GM18873 (cell line): ENCODE data around the gene PLAAT3.
"Not testable (repeated sequence)": the region's sequence is repeated elsewhere in the genome, so short reads cannot be mapped to it uniquely, and the experiment has no call there.

Experiments
- ATAC-seq: cut with Tn5 transposase; IDR thresholded peaks from one replicate; pipeline ENCODE4 v1.9.1; 2021; ENCODE audit warnings: mild to moderate bottlenecking, moderate library complexity, moderate number of reproducible peaks; ENCODE audit not compliant: unreplicated experiment, low FRiP score

Gene PLAAT3

DNA sequence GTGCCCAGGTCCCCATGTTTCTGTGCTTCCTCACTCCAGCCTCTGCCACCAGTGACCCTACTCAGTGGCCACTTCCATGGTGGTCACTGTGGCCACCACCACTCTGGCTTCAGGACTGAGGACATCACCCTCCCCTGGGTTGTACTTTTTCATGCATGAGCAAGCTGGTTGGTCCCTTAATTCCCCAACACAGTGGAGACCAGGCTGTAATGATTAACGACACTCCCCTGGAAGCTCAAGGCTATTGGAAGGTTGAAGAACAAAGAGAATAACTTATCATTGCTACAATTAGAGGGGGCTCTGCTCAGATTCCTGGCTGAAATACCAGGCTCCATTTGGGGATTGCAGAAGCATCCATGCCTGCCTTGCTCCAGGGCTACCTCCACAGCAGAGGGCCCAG, 67.2 kb downstream of the PLAAT3 start:
- no peak for ATAC-seq

- no peak for ATAC-seq
These were observed 70.5 kb downstream of the PLAAT3 start for GRCh38 chr11:63543711-63544110.

DNA sequence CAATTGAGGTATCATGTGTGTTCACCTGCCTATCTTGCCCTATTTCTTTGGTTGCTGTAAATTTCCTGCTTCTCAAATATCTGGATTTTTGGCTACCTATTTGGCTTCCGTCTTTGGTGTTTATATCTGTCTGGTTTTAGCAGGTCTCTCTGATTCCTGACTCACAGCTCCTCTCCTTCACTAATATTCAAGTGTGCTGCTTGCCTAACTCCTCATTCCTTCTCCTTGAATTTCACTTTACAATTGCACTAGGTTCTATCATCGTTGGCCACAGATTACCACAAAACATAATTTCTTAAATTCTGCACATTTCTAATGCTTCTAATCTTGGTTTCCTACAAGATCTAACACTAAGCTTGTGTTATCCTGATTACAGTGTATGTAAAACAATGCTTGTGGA, 71.7 kb downstream of the PLAAT3 start:
- not testable (repeated sequence) for ATAC-seq

GRCh38 chr11:63537293-63538101, 76.7 kb downstream of the PLAAT3 start:
- no peak for ATAC-seq

DNA sequence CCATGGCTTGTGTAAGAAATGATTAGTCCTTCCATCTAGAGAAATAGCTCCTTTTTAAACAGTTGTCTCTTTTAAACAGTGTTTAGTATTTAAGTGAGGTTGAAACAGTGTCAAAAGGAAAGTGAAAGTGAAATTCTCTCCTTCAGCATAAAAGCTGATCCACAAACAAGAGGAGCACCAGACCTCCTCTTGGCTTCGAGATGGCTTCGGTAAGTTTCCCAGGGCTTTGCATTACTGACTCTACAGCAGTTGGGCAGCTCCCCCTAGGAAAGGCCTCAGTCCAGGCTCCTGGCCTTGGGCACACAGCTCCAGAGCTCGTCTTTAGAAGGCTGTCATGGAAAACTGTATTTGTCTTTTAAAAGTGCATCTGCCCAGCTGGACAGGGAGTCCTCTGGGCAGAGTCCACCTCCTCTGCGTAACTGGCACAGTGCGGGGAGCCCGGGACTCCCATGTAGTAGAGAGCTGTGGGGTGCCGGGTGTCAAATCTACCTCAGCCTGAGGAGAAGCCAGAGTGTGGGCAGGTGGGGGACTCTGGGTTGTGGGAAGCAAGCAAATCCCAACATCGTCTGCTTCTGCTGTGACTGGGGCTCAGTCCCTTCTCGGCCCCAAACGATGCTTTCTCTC, 77.5 kb downstream of the PLAAT3 start, which contains the start of gene PLAAT4:
TSS of gene PLAAT4 (plus strand) at position 140 of the 624 bp plus-strand sequence. CDS start at position 201, 61 bp downstream.
- no peak for ATAC-seq

DNA sequence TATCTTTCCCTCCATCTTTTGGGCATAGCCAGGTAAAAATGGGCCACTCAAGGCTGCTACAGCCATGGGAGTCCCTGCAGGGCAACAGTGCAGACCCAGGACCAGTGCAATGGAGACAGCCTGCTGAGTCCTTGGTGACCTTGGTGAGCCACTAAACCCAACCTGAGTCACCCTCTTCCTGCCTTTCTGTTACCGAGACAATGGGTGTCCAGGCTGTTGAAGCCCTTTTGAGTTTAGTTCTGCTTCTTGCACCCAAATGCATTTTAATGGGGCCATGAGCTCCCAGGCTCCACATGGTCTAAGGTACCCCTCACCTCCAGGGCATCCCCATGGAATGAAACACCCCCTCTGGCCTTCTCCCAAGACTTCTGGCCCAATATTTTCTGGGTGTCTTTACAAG, 78.5 kb downstream of the PLAAT3 start:
- ATAC-seq, result no peak

GRCh38 chr11:63534895-63535461, 79.3 kb downstream of the PLAAT3 start:
- no peak for ATAC-seq

GRCh38 chr11:63534076-63534475, 80.2 kb downstream of the PLAAT3 start:
- ATAC-seq, result no peak

GRCh38 chr11:63532799-63533475, 81.3 kb downstream of the PLAAT3 start:
- no peak for ATAC-seq

- no peak for ATAC-seq
These were observed 82.1 kb downstream of the PLAAT3 start for GRCh38 chr11:63532117-63532516.

GRCh38 chr11:63531074-63531792, 83.0 kb downstream of the PLAAT3 start:
- peak; percentile 71 for ATAC-seq

DNA sequence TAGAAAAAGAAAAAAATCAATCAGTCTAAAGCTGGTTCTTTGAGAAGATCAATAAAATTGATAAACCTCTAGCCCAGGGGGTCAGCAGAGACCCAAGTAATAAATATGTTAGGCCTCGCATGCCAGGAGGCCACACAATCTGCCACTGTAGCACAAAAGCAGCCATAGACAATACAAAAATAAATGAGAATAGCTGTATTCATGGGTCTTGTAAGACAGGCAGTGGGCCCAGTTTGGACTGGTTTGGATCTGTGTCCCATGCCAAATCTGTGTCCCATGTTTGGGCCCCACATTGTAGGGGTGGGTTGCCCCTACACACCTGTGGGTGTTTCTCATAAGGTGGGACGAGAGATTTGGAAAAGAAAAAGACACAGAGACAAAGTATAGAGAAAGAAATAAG, 84.2 kb downstream of the PLAAT3 start:
- ATAC-seq, result no peak

DNA sequence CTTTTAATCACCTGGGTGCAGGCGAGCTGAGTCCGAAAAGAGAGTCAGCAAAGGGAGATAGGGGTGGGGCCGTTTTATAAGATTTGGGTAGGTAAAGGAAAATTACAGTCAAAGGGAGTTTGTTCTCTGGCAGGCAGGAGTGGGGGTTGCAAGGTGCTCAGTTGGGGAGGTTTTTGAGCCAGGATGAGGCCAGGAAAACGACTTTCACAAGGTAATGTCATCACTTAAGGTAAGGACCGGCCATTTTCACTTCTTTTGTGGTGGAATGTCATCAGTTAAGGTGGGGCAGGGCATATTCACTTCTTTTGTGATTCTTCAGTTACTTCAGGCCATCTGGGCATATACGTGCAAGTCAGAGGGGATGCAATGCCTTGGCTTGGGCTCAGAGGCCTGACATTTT, 84.9 kb downstream of the PLAAT3 start:
- ATAC-seq, result not testable (repeated sequence)

- ATAC-seq, result not testable (repeated sequence)
These were observed 85.4 kb downstream of the PLAAT3 start for GRCh38 chr11:63528729-63529278.

DNA sequence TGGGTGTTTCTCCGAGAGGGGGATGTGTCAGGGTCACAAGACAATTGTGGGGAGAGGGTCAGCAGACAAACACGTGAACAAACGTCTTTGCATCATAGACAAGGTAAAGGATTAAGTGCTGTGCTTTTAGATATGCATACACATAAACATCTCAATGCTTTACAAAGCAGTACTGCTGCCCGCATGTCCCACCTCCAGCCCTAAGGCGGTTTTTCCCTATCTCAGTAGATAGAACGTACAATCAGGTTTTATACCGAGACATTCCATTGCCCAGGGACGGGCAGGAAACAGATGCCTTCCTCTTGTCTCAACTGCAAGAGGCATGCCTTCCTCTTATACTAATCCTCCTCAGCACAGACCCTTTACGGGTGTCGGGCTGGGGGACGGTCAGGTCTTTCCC, 86.1 kb downstream of the PLAAT3 start:
- not testable (repeated sequence) for ATAC-seq

DNA sequence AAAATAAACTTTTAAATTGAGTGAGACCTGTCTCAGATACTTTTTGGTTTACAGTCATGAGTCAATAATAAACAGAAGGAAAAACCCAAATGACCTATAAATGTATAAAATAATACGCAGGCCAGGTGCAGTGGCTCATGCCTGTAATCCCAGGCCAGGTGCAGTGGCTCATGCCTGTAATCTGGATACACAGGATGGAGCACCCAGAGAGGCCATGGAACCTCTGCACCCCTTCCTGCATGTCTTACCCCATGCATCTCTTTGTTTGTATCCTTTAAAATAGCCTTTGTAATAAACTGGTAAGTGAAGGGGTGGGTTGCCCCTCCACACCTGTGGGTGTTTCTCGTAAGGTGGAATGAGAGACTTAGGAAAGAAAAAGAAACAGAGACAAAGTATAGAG, 86.6 kb downstream of the PLAAT3 start:
- ATAC-seq, result no peak
